Type B pancreatic cell (in vitro differentiated cells): ENCODE data around the gene EBF3. TPM values are rescaled to one million over a fixed set of nuclear protein-coding genes. Genes with fewer than 3 reads are reported as not detected.

Experiments
- DNase-seq: peaks from one replicate; pipeline ENCODE4 v3.0.0; 2021; ENCODE audit warnings: mixed read lengths; ENCODE audit not compliant: unreplicated experiment; ENCODE audit errors: extremely low spot score
- H3K27ac Mint-ChIP-seq: 2 replicates; pipeline ENCODE4 v1.8.0; 2021; ENCODE audit warnings: mild to moderate bottlenecking, mixed read lengths
- H3K27me3 Mint-ChIP-seq: 2 replicates; pipeline ENCODE4 v1.8.0; 2021; ENCODE audit warnings: mixed read lengths
- H3K36me3 Mint-ChIP-seq: 2 replicates; pipeline ENCODE4 v1.8.0; 2021; ENCODE audit warnings: mixed read lengths
- H3K4me1 Mint-ChIP-seq: one replicate; pipeline ENCODE4 v1.8.0; 2021; ENCODE audit warnings: mixed read lengths; ENCODE audit not compliant: unreplicated experiment
- H3K4me3 Mint-ChIP-seq: 2 replicates; pipeline ENCODE4 v1.8.0; 2021; ENCODE audit warnings: mild to moderate bottlenecking, mixed read lengths
- H3K9me3 Mint-ChIP-seq: 2 replicates; pipeline ENCODE4 v1.8.0; 2021; ENCODE audit warnings: mixed read lengths
- CTCF ChIP-seq: fragments of 200-600 bp; sonication (generic); conservative IDR thresholded peaks from 2 replicates; pipeline ENCODE4 v1.5.0; 2021; ENCODE audit warnings: antibody characterized with exemption, mild to moderate bottlenecking
- total RNA-seq: library from RNA; stranded (reverse); gene quantifications from 2 replicates; pipeline ENCODE4 v1.2.1, GENCODE V29; 2021; ENCODE audit warnings: low replicate concordance

Gene EBF3
- total RNA-seq, 1 donor from 2014 or later, result 26.1 TPM

GRCh38 chr10:129842031-129842430, 122.0 kb downstream of the EBF3 start:
- DNase-seq, result no peak
- Mint-ChIP-seq H3K9me3 (no peaks in the 10 kb centered on the region), H3K36me3 (peaks cover 13% of the 10 kb centered on the region), H3K4me3 (no peak overlapping the region), H3K27me3 (peaks cover 25% of the 10 kb centered on the region), H3K4me1 (peaks cover 5% of the 10 kb centered on the region), H3K27ac (no peak overlapping the region)
- no peak for TF ChIP-seq CTCF

- Mint-ChIP-seq H3K4me3 (no peak overlapping the region), H3K27ac (no peak overlapping the region), H3K27me3 (peaks cover 25% of the 10 kb centered on the region), H3K4me1 (peaks cover 5% of the 10 kb centered on the region), H3K9me3 (no peaks in the 10 kb centered on the region), H3K36me3 (peaks cover 13% of the 10 kb centered on the region)
- no peak for TF ChIP-seq CTCF
- DNase-seq, result no peak
Measured at GRCh38 chr10:129841590-129841989, 122.5 kb downstream of the EBF3 start.

- no peak overlapping the region for H3K27ac Mint-ChIP-seq
- DNase-seq, result no peak
- H3K36me3 Mint-ChIP-seq, result peaks cover 13% of the 10 kb centered on the region
- peaks cover 19% of the 10 kb centered on the region for H3K27me3 Mint-ChIP-seq
- H3K4me1 Mint-ChIP-seq, result no peaks in the 10 kb centered on the region
- no peaks in the 10 kb centered on the region for H3K9me3 Mint-ChIP-seq
- H3K4me3 Mint-ChIP-seq, result no peak overlapping the region
- no peak for TF ChIP-seq CTCF
Measured at GRCh38 chr10:129841071-129841470, 123.0 kb downstream of the EBF3 start.

GRCh38 chr10:129840196-129840590, 123.9 kb downstream of the EBF3 start:
- no peak for DNase-seq
- Mint-ChIP-seq H3K27me3 (peaks cover 16% of the 10 kb centered on the region), H3K4me3 (no peak overlapping the region), H3K4me1 (no peaks in the 10 kb centered on the region), H3K9me3 (no peaks in the 10 kb centered on the region), H3K27ac (no peak overlapping the region), H3K36me3 (peaks cover 10% of the 10 kb centered on the region)
- no peak for TF ChIP-seq CTCF

GRCh38 chr10:129839285-129840195, 124.5 kb downstream of the EBF3 start:
- H3K27me3 Mint-ChIP-seq, result peaks cover 13% of the 10 kb centered on the region
- no peak overlapping the region for H3K4me3 Mint-ChIP-seq
- DNase-seq, result no peak
- H3K27ac Mint-ChIP-seq, result no peak overlapping the region
- no peaks in the 10 kb centered on the region for H3K4me1 Mint-ChIP-seq
- H3K9me3 Mint-ChIP-seq, result no peaks in the 10 kb centered on the region
- no peak for TF ChIP-seq CTCF
- H3K36me3 Mint-ChIP-seq, result peaks cover 10% of the 10 kb centered on the region
